Activated gamma-delta T cell treated with Interleukin-2 at 50 U/mL for 16 hours (primary cell): ENCODE measurements around the gene BAK1.
"Not testable (repeated sequence)": the region's sequence is repeated elsewhere in the genome, so short reads cannot be mapped to it uniquely, and the experiment has no call there.

ENCODE experiments used
- DNase-seq: peaks from one replicate; pipeline ENCODE4 v3.0.0-alpha.2; 2020

Gene BAK1

GRCh38 chr6:33585403-33586107, 5.5 kb upstream of the BAK1 start:
- peak; percentile 91 for DNase-seq

DNA sequence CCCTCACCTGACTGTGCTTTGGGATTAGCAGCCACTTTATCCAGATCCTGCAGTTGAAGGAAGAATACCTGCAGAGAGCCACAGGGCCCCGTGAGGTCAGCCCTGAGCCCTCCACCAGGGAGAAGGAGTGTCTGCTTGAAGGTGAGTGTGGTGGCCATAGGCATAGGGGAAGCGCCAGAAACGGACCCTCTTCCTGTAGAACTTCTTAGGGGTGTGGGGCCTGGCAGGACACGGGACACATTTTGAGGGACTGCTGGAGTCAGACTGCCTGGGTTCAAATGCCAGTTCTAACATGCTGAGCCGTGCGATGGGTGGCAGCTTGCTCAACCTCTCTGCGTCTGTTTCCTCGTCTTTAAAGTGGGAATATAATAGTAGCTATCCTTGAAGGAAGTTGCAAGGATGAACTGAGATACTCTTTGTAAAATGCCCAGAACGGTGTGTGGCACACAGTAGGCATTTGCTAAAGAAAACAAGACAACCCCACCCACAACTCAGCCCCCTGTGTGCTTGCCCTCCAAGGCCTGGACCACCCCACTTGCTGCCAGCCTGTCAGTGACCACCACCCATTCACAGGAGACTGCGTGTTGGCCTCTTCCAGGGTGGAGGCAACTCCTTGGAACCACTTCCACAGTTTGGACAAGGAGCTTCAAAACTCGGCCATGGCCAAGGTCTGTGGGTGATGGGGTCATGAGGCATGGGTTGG, 4.8 kb upstream of the BAK1 start:
- no peak for DNase-seq

DNA sequence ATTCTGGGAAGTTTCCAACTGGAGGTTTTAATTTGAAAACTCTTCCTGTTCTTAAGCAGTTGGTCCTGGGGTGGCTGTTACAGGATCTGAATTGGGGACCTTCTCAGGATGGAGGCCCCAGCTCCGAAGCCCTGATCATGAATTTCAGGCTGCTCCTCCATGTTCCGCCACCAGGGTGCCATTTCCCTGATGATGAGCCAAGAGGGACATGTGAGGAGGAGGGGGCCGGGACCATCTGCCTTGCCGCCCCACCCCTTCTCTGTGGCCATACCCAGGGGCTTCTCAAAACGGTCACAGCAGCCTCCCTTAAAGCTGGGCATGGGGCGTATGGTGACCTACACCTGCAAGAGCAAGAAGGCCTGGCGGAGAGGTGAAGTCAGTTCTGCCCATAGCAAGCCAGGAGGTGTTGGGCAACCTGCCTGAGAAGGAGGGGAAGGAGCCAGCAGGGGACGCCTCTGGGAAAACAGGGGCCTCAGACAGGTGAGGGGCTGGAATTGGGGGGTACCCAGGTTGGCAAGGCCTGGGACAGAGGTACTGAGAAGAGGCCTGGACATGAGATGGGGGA, 3.6 kb upstream of the BAK1 start:
- DNase-seq = no peak

- no peak for DNase-seq
Observed at GRCh38 chr6:33581186-33581585, 1.1 kb upstream of the BAK1 start.

GRCh38 chr6:33578588-33579011, 1.5 kb downstream of the BAK1 start:
- peak; percentile 23 for DNase-seq

DNA sequence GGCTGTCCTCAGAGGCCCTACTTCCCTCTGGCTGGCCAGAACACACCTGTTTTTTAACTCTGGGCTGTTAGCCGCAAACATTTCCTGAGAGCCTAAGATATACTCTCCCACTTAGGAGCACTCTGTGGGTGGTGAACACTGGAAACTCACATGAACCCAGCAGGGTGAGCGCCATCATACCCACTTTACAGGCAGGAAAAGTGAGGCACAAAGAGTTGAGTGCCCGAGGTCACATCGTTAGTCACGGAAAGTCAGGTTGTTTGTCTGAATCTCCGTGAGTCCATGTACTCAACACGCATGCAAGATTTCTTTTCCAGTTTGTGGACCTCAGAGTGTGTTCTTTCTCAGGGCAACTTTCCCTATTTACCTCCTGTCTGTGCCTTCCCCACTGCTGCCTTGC, 1.9 kb downstream of the BAK1 start:
- no peak for DNase-seq

DNA sequence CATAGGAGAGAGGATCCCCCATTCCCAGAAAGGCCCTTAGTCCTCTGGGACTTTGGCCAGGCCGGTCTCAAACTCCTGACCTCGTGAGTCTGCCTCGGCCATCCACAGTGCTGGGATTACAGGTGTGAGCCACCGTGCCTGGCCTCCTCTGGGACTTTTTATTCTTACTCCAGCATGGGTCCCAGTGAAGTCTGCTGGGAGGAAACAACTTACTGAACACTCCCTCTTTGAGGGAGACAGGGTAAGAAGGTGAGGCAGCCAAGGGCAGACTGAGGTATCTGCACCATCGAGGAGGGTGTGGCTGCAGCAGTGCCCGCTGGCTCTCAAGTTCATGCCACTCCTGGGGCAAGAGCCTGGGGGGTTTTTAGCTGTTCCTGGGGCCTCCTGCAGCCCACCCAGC, 2.4 kb downstream of the BAK1 start:
- DNase-seq = no peak

DNA sequence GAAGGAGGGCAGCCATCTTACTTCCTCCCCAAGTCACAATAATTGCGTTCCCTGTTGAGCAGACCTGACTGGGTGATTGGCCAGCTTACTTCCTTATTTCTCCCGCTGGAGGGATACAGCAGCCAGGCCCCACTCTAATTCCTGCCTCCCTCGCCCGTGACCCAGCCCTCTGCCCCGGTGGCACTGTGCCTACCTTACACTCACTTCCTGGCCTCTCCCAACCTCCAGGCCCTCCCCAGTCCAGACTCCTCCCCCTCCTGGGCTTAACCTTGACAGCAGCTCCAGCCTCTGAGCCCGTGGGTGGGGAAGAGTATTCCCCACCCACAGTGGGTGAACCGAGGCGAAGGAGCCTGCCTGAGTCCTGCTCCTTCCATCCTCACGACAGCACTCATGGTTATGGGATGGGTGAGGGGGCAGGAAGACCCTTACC, 3.0 kb downstream of the BAK1 start:
- no peak for DNase-seq

GRCh38 chr6:33576668-33577067, 3.4 kb downstream of the BAK1 start:
- DNase-seq = no peak

GRCh38 chr6:33575211-33575610, 4.9 kb downstream of the BAK1 start:
- DNase-seq = no peak

DNA sequence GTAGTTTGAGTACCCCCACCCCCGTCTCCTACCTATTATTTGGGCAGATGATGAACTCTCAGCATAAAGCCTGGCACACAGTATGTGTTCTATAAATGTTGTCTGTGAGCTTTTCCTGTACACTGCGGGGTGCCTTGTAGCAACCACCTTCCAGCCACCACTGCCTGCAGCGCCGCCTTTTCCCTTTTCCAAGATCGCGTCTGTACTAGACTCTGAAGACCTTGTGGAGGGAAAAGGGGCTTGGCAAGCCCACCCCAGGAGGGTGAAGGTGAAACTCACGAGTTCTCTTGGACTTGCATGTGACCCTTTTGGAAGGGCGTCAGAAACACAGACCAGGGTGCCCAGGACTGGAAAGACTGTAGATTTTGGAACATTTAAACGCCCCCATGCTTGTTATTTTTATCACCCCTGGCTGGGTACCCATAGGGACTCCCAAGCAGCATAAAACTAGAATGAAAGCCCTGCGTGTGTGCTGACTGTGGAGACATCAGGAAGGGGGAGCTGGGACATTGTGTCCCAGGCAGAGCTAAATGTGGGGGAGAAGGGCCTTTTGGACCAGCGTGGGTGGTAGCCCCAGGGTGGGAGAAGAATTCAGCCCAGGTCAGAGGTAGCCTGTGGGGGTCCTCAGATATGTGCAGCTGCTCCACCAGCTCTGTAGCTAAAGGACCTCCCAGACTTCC, 8.3 kb downstream of the BAK1 start:
- DNase-seq = no peak

DNA sequence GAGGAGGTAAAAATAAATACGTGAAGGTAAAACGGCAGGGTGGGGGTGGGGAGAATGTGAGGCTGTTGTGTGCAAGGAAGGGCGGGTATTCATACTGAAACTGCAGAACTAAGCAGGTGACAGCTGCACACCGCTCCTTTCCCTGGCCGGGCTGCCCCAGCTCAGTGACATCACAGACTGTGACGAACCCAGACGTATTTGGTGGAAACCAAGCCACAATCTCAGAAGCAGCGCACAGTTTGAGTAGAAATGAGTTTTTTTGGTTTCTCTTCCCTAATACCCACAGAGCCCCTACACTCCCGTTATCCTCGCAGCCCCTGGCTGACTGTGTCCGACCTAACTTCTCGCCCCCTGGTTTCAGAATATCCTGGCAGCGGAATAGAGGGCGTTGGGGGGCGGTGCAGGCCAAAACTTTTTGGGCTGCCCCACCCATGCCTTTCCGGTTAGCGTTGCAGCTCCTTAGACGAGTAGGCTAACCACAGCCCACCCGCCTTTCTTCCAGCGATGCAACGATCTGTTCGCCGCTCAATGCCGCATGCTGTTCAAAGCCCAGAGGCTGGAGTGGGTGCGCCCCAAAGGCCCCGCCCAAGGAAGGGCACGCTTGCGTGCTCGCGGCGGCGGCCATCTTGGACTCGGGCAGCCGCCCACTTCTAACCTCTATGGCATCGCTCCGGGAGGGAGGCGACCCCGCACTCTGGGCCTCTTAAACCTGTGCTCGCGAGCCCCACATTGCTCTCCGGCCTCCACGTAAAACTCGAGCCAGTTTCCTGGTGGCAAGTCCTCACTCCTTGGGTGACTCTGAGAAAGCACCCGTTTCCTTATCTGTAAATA, 9.1 kb downstream of the BAK1 start:
- DNase-seq = peak; percentile 88

DNA sequence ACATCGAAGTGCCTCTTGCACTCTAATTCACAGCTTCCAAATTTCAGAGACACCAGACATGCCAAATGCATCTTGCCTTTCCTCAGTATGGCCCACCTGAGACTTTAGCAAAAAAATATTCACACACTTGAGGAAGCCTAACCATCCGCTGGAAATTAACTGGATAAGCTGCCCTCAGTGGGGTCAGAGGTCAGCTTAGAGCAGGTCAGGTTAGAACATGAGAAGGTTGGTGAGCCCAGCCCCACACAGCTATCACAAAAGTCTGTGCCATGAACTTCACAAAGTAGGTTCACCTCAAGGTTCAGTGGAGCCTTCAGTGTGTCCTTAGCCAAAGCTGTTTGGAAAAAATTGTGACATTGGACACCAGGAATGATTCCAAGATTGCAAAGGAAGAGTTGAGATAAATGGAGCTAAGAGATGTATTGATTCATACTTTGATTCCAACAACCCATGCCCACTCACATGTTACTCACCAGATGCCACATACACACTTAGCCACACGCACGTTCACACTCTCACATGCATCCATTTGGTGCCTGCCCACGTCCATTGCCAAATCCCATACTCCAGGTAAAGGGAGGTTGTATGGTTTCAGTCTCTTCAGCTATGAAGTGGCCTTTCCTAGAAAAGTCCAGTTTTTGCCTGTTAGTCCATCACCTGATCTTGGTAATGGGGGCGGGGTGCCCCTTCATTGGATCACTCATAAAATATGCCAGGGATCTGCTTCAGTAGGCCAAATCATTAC, 11.1 kb downstream of the BAK1 start:
- DNase-seq = no peak

DNA sequence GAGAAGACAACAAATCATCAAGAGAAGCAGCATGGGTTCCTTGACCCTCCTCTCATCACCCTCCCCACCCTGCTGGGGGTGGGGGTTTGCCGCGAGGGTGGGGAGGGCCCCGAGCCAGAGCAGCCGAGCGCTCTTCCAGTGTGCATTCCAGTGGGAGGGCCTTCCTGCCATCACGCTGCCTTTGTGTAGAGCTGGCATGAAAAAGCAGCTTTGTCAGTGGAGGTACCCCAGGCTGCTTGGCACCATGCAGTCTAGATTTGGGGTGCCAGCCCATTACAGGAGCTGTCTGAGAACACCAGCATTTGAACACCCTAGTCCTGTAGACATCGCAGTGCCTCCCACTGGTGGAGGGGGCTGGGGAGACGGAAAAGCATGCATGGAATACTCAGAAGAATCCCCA, 12.2 kb downstream of the BAK1 start:
- no peak for DNase-seq

DNA sequence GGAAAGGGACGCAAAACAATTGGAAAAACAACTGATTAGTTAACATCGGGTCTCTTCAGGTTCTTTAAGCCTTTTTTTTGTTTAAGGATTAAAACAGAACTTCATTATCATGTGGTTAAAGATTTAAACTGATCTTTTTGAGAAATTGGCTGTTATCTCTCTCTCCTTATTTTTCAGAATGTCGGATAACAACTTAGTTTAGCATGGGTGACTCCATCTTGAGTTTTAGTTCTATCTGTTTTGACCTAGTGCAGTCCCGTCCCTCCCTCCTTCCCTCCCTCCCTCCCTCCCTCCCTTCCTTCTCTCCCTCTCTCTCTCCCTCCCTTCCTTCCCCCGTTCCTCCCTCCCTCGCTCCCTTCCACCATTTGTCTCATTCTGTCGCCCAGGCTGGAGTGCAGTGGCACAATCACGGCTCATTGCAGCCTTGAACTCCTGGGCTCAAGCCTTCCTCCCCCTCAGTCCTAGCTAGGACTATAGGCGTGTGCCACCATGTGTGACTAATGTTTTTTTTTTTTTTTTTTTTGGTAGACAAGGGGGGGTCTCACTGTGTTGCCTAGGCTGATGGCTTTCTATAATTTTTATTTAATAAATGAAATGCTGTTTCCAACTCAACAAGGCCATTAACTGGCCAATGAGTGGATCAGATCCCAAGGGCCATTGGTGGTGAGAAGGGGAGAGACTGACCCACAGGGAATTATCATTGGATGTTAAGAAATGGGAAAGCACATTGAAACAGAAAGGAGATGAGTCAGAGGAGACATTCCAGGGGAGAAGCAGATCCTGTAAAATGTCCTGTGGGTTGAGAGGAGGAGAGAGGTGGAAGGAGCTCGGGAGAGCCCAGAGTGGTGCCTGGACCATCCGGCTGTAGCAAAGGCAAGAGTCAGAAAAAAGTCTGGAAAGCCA, 13.6 kb downstream of the BAK1 start:
- DNase-seq = no peak

DNA sequence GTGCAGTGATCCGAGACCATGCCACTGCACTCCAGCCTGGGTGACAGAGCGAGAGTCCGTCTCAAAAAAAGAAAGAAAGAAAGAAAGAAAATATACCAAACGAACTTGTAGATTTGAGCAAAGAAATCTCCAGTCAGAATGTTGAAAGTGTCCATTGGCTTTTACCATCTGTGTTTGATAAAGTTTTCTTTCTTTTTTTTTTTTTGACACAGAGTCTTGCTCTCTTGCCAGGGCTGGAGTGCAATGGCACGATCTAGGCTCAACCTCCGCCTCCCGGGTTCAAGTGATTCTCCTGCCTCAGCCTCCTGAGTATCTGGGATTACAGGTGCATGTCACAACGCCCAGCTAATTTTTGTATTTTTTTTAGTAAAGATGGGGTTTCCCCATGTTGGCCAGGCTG, 21.3 kb downstream of the BAK1 start:
- no peak for DNase-seq

DNA sequence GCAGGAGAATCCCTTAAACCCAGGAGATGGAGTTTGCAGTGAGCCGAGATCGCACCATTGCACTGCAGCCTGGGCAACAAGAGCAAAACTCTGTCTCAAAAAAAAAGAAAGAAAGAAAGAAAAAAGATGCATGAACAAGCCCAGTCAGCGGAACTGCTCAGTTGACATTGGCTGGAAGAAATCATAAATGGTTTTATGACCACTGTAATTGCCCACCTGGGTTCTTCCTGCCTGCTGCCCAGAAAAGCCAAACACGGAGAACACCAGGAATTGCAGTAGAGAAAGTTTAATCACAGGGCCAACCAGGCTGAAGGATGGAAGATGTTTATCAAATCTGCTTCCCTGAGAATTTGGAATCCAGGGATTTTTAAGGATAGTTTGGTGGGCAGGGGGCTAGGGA, 22.7 kb downstream of the BAK1 start:
- no peak for DNase-seq

DNA sequence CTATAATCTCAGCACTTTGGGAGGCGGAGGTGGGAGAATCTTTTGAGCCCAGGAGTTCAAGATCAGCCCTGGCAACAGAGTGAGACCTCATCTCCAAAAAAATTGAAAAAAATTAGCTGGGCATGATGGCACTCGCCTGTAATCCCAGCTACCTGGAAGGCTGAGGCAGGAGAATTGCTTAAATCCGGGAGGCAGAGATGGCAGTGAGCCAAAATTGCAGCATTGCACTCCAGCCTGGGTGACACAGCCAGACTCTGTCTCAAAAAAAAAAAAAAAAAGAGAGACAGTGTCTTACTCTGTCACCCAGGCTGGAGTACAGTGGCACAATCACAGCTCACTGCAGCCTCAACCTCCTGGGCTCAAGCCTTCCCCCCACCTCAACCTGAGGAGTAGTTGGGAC, 27.2 kb downstream of the BAK1 start:
- not testable (repeated sequence) for DNase-seq

DNA sequence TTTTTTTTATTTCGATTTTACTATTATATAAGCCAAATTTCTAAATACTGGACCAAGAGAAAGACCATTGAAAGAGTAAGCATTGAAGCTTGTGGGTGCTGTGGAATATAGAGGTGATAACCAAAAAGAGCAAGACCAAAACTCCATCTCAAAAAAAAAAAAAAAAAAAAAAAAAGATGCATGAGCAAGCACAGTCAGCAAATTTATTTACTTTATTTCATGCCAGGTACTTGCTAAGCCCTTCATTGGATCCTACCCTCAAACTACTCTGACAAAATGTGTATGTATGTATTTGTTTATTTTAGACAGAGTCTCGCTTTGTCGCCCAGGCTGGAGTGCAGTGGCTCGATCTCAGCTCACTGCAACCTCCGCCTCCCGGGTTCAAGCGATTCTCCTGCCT, 27.8 kb downstream of the BAK1 start:
- no peak for DNase-seq

GRCh38 chr6:33551538-33551937, 28.5 kb downstream of the BAK1 start:
- DNase-seq = no peak

GRCh38 chr6:33549896-33550295, 30.2 kb downstream of the BAK1 start:
- DNase-seq = no peak
